ENCODE results near the gene TEPSIN.

Gene TEPSIN

DNA sequence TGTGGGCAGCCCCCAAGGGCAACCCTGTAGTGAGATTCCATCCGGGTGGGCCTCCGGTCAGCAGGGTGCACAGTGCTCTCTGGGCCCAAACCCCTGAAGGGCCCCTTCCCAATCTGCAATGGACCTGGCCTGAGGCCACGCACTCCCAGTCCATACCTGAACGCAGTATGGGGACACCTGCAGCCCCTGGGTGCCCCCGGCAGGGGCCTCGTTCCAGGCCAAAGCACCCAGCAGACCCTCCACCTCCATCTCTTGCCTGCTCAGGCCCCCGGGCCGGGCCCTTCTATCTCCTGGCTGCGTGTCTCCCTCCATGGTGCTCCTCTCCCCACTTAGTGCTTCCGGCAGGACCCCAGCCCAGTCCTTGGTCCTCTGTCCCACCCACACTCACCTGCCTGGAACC, 55.5 kb downstream of the TEPSIN start:
- Histone ChIP-seq H3K9ac (no peak overlapping the region), H3K4me2 (no peak overlapping the region), H2AFZ (ENCODE audit: low read depth) (no peak overlapping the region), H3K27me3 (ENCODE audit: insufficient read depth, low read depth) (peaks cover 81% of the 10 kb centered on the region), H3K4me1 (ENCODE audit: low read depth, poor library complexity, severe bottlenecking) (no peaks in the 10 kb centered on the region), H4K20me1 (ENCODE audit: insufficient read depth) (no peaks in the 10 kb centered on the region), H3K27ac (no peak overlapping the region), H3K36me3 (ENCODE audit: insufficient read depth) (no peaks in the 10 kb centered on the region), H3K79me2 (ENCODE audit: insufficient read depth, low read depth) (no peaks in the 10 kb centered on the region), H3K4me3 (IDR thresholded peaks at IDR 0.05; ENCODE audit: insufficient read depth, low read depth, low read length) (no peak overlapping the region)
- TF ChIP-seq, protein P1, sequence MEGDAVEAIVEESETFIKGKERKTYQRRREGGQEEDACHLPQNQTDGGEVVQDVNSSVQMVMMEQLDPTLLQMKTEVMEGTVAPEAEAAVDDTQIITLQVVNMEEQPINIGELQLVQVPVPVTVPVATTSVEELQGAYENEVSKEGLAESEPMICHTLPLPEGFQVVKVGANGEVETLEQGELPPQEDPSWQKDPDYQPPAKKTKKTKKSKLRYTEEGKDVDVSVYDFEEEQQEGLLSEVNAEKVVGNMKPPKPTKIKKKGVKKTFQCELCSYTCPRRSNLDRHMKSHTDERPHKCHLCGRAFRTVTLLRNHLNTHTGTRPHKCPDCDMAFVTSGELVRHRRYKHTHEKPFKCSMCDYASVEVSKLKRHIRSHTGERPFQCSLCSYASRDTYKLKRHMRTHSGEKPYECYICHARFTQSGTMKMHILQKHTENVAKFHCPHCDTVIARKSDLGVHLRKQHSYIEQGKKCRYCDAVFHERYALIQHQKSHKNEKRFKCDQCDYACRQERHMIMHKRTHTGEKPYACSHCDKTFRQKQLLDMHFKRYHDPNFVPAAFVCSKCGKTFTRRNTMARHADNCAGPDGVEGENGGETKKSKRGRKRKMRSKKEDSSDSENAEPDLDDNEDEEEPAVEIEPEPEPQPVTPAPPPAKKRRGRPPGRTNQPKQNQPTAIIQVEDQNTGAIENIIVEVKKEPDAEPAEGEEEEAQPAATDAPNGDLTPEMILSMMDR (conservative IDR thresholded peaks at IDR 0.05; ENCODE audit: low read depth, low read length), result no peak

DNA sequence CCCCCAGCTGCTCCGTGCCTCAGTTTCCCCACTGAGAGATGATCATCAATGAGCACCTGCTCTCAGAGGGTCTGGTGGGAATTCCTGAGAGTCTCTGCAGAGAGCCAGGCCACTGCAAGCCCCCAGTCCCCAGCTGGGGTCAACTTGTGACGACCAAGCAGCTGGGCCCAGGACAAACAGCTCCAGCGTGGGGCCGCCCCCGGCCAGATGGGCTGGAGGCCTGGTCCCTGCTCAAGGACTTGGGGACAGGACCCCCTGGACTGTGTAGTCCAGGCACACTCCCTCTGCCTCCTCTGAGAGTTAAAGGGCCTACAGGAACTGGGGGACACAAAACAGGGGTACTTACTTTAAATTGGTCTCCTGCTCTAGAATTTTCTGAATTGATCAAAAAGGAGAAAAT, 56.3 kb downstream of the TEPSIN start:
- Histone ChIP-seq H3K4me1 (ENCODE audit: low read depth, poor library complexity, severe bottlenecking) (no peaks in the 10 kb centered on the region), H3K27ac (no peak overlapping the region), H3K4me3 (IDR thresholded peaks at IDR 0.05; ENCODE audit: insufficient read depth, low read depth, low read length) (no peak overlapping the region), H4K20me1 (ENCODE audit: insufficient read depth) (no peaks in the 10 kb centered on the region), H2AFZ (ENCODE audit: low read depth) (no peak overlapping the region), H3K36me3 (ENCODE audit: insufficient read depth) (no peaks in the 10 kb centered on the region), H3K79me2 (ENCODE audit: insufficient read depth, low read depth) (no peaks in the 10 kb centered on the region), H3K9ac (no peak overlapping the region), H3K27me3 (ENCODE audit: insufficient read depth, low read depth) (peaks cover 86% of the 10 kb centered on the region), H3K4me2 (no peak overlapping the region)
- TF ChIP-seq, protein P1 (conservative IDR thresholded peaks at IDR 0.05; ENCODE audit: low read depth, low read length), result no peak

DNA sequence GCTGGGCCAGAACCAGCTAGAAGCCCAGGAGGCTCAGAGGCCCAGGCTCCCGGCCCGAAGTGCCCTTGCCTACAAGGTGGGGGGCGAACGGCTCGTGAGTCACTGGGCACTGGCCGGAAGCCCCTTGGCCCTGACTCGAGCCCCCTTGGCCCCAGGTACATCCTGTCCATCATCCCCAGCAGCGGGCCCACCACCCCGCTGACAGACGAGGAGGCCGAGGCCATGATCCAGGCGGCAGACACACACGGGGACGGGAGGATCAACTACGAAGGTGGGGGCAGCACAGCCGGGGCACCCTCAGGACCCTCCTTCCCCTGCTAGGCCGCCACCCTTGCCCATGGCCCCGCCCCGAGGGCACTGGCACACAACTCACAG, 57.1 kb downstream of the TEPSIN start:
- H3K36me3 ChIP-seq (ENCODE audit: insufficient read depth), result no peaks in the 10 kb centered on the region
- no peak overlapping the region for H2AFZ ChIP-seq (ENCODE audit: low read depth)
- H3K27ac ChIP-seq, result no peak overlapping the region
- H3K79me2 ChIP-seq (ENCODE audit: insufficient read depth, low read depth), result no peaks in the 10 kb centered on the region
- H3K4me2 ChIP-seq, result no peak overlapping the region
- peaks cover 93% of the 10 kb centered on the region for H3K27me3 ChIP-seq (ENCODE audit: insufficient read depth, low read depth)
- H3K9ac ChIP-seq, result no peak overlapping the region
- no peaks in the 10 kb centered on the region for H4K20me1 ChIP-seq (ENCODE audit: insufficient read depth)
- no peaks in the 10 kb centered on the region for H3K4me1 ChIP-seq (ENCODE audit: low read depth, poor library complexity, severe bottlenecking)
- TF ChIP-seq, protein P1 (conservative IDR thresholded peaks at IDR 0.05; ENCODE audit: low read depth, low read length), result no peak
- H3K4me3 ChIP-seq (IDR thresholded peaks at IDR 0.05; ENCODE audit: insufficient read depth, low read depth, low read length), result no peak overlapping the region

DNA sequence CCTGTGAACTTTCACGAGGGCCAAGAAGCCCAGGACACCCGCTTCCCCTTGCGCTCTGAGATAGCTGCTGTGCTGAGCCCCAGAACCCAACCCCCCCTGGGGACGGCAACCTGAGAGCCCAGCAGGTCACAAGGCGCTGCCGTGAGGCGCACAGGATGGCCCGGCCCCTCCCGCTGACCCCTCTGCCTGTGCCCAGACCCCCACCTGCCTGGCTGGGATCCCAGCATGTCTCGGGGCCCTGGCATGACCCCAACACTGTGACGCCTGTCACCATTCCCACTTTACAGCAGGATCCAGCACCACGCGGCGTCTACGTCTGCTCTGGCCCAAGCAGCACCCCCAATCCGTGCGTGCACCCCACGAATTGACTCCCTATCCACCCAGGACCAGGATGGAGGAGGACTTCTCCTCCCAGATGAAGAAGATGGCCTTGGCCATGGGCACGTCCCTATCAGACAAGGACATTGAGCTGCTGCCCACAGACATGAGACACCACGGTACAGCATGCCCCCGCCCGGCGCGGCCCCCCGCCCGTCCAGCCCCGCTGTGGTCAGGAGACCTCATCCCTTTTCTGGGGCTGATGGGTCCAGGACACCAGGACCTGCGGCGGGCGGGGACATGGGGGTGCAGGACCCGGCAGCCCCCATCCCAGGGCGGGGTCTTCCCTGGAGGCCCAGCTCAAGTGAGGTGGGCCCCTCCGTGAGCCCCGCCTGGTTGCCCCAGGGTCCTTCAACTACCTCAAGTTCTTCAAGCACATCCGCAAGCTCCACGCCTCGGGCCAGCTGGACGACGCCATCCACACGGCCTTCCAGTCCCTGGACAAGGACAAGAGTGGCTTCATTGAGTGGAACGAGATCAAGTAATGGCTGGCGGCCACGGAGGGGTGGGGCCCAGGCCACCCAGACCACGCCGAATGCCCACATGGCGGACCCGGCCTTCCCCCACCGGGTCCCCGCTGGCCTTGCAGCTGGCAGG, 57.7 kb downstream of the TEPSIN start:
- Histone ChIP-seq H3K4me3 (IDR thresholded peaks at IDR 0.05; ENCODE audit: insufficient read depth, low read depth, low read length) (no peak overlapping the region), H3K4me2 (no peak overlapping the region), H3K27ac (no peak overlapping the region), H3K4me1 (ENCODE audit: low read depth, poor library complexity, severe bottlenecking) (no peaks in the 10 kb centered on the region), H3K36me3 (ENCODE audit: insufficient read depth) (no peaks in the 10 kb centered on the region), H3K9ac (no peak overlapping the region), H4K20me1 (ENCODE audit: insufficient read depth) (no peaks in the 10 kb centered on the region), H3K79me2 (ENCODE audit: insufficient read depth, low read depth) (no peaks in the 10 kb centered on the region), H2AFZ (ENCODE audit: low read depth) (no peak overlapping the region), H3K27me3 (ENCODE audit: insufficient read depth, low read depth) (peaks cover 96% of the 10 kb centered on the region)
- TF ChIP-seq, protein P1 (conservative IDR thresholded peaks at IDR 0.05; ENCODE audit: low read depth, low read length), result no peak
